Testis (tissue), 3 donors: ENCODE measurements around the gene AFAP1. TPM values are rescaled to one million over a fixed set of nuclear protein-coding genes. Genes with fewer than 3 reads are reported as not detected.

Experiments
- DNase-seq: peaks from one replicate; pipeline ENCODE4 v3.0.0-alpha.2; 2019
- H3K27ac ChIP-seq, 2 donors: fragments of 200-600 bp; sonication (generic); one replicate each; pipeline ENCODE4 v1.5.1; 2019
- H3K27me3 ChIP-seq: fragments of 200-600 bp; sonication (generic); one replicate; pipeline ENCODE4 v1.5.1; 2019
- H3K36me3 ChIP-seq: fragments of 200-600 bp; sonication (generic); one replicate; pipeline ENCODE4 v1.5.1; 2017; ENCODE audit warnings: low read depth; ENCODE audit errors: missing control alignments
- H3K4me1 ChIP-seq: fragments of 200-600 bp; sonication (generic); one replicate; pipeline ENCODE4 v1.5.1; 2019
- H3K4me3 ChIP-seq, 2 donors: fragments of 200-600 bp; sonication (generic); one replicate each; pipeline ENCODE4 v1.5.1; 2017 to 2019
- H3K9me3 ChIP-seq: fragments of 200-600 bp; sonication (generic); one replicate; pipeline ENCODE4 v1.5.1; 2017
- CTCF ChIP-seq, 3 experiments: fragments of 450-650 bp in 2 of 3; fragments of 200-600 bp in 1 of 3; sonication (generic) in 1 of 3; IDR thresholded peaks; one replicate each; pipeline ENCODE4 v1.5.1; 2016 to 2019; ENCODE audit warnings: antibody characterized with exemption in 3 of 3, mild to moderate bottlenecking in 2 of 3, moderate library complexity in 1 of 3
- POLR2A ChIP-seq: fragments of 450-650 bp; IDR thresholded peaks from one replicate; pipeline ENCODE4 v1.6.1; 2017; ENCODE audit warnings: antibody characterized with exemption, mild to moderate bottlenecking, moderate library complexity
- WGBS, 2 donors: methylation state at CpG; one replicate each; pipeline ENCODE4 v1.1.5; 2018; 5-methylcytosine and 5-hydroxymethylcytosine counted together
- intact Hi-C: fragments of 100-400 bp; cut with DNase I; formaldehyde crosslinking; loops from one replicate; pipeline ENCODE4 v1.15.1; 2023; ENCODE audit warnings: low total_unique reads
- polyA plus RNA-seq: library from polyadenylated mRNA; stranded (reverse); fragments of 350-450 nt; fragmentation: Illumina TruSeq; extraction: RNeasy Lipid Tissue Mini Kit (QIAGEN cat#74804); gene quantifications from one replicate; pipeline ENCODE4 v1.2.3, GENCODE V29; 2014; ENCODE audit warnings: low read depth, low replicate concordance; ENCODE audit not compliant: insufficient read depth
- total RNA-seq, 2 donors: library from RNA; depleted of rRNA; stranded (reverse); fragments of >200 nt; gene quantifications; one replicate each; pipeline ENCODE4 v1.2.3, GENCODE V29; 2016

AFAP1 gene
- total and polyA plus RNA-seq, 3 donors from 2014 or later: 23.1 to 52.4 (median 51.4) TPM

GRCh38 chr4:7938266-7938608, 1.4 kb downstream of the AFAP1 start:
- peak overlapping the region in 1 of 2 donors; percentile 82 for H3K27ac ChIP-seq
- intact Hi-C loops: no loop called here
- DNase-seq: no peak
- no peaks in the 10 kb centered on the region for H3K9me3 ChIP-seq
- no peak for TF ChIP-seq POLR2A
- no peak for TF ChIP-seq CTCF (IDR thresholded peaks at IDR 0.05)
- no peaks in the 10 kb centered on the region for H3K27me3 ChIP-seq
- no peaks in the 10 kb centered on the region for H3K36me3 ChIP-seq
- peak overlapping the region; percentile 75 to 86 for H3K4me3 ChIP-seq
- no peaks in the 10 kb centered on the region for H3K4me1 ChIP-seq
- WGBS, 2 donors: 2 to 10% methylated on average over 6 of the region's 6 CpGs

DNA sequence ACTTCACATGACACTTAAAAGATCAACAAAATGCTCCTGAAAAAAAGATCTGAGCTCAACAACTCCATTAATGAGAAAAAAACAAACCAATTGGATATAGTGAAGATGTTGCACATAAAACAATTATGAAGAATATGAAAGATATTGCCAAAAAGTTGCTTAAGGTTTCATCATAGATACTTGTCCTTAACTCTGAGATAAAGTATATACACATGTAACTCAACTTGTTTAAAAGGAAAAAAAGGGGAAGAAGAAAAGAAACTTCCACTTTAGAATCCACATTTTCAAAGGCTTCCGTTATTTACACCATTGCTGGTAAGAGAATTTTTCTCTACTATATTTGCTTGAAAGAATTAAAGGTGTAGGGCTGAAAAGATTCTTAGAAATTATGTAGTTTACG, 2.7 kb downstream of the AFAP1 start:
- 71 to 77% methylated on average over 2 of the region's 2 CpGs for WGBS, 2 donors
- no peaks in the 10 kb centered on the region for H3K36me3 ChIP-seq
- no peaks in the 10 kb centered on the region for H3K9me3 ChIP-seq
- intact Hi-C loops: no loop called here
- no peak overlapping the region for H3K27ac ChIP-seq
- no peaks in the 10 kb centered on the region for H3K4me1 ChIP-seq
- TF ChIP-seq POLR2A (no peak), CTCF (IDR thresholded peaks at IDR 0.05) (no peak)
- no peak for DNase-seq
- H3K27me3 ChIP-seq: no peaks in the 10 kb centered on the region
- H3K4me3 ChIP-seq: no peak overlapping the region

DNA sequence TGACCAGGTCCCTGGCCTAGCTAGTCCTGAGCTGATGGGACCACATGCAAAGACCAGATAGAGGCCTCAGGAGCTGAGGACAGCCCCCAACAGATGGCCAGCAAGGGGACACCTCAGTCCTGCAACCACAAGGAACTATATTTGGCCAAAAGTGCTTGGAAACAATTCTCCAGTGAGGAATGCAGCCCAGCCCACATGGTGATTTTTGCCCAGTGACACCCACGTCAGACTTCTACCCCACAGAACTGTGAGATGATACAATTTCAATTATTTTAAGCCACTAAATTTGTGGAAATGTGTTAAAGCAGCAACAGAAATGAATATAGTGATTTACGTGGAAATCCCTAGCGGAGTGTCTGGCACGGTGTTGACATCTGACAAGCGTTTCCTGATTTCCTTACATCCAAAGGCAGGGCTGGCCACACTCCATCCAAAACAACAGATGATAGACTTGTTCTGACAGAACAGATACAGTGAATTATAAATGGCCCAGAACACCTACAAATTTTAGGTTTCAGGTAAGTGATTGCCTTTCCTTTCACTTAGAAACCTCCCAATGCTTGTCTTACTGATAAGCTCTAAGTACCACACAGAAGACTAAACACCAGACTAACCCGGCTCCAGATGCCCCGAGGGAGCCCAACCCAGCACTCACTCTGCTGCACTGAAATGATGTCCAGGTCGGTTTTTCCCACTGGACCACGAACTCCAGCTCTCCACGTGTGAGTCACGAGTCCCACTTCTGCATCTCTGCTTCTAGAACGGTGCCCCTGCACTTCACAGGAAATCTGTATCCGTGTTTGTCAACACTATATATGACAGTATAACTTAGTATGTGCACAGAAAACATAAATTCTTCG, 5.8 kb downstream of the AFAP1 start:
- Histone ChIP-seq H3K27me3 (no peaks in the 10 kb centered on the region), H3K36me3 (no peaks in the 10 kb centered on the region), H3K27ac (no peak overlapping the region), H3K4me3 (no peak overlapping the region), H3K4me1 (peaks cover 8% of the 10 kb centered on the region), H3K9me3 (no peaks in the 10 kb centered on the region)
- WGBS, 2 donors: 80 to 87% methylated on average over 14 of the region's 14 CpGs
- TF ChIP-seq CTCF (IDR thresholded peaks at IDR 0.05) (no peak), POLR2A (no peak)
- DNase-seq: no peak
- intact Hi-C loops: no loop called here

- TF ChIP-seq POLR2A: no peak
- TF ChIP-seq CTCF (IDR thresholded peaks at IDR 0.05): no peak
- peak overlapping the region in 1 of 2 donors; percentile 2 for H3K27ac ChIP-seq
- H3K9me3 ChIP-seq: no peaks in the 10 kb centered on the region
- no peaks in the 10 kb centered on the region for H3K36me3 ChIP-seq
- no peak for DNase-seq
- peaks cover 8% of the 10 kb centered on the region for H3K4me1 ChIP-seq
- intact Hi-C loops: no loop called here
- H3K4me3 ChIP-seq: no peak overlapping the region
- WGBS, 2 donors: 55 to 59% methylated on average over 1 of the region's 1 CpG
- H3K27me3 ChIP-seq: no peaks in the 10 kb centered on the region
These were observed 7.4 kb downstream of the AFAP1 start for GRCh38 chr4:7932287-7932686.
